Activated CD8-positive, alpha-beta T cell treated with anti-CD3 and anti-CD28 coated beads for 36 hours (primary cell): Measurements from ENCODE around the gene USP9Y. TPM values are rescaled to one million over a fixed set of nuclear protein-coding genes. Genes with fewer than 3 reads are reported as not detected.
"Not testable (repeated sequence)": the region's sequence is repeated elsewhere in the genome, so short reads cannot be mapped to it uniquely, and the experiment has no call there.

ENCODE experiments used
- ATAC-seq: fragments of 200-7000 bp; cut with Tn5 transposase; one replicate; pipeline ENCODE4 v1.10.0; 2021; ENCODE audit warnings: mild to moderate bottlenecking, moderate library complexity
- CTCF ChIA-PET: fragments of 350-600 bp; sonication (Branson Sonifier 250); formaldehyde crosslinking; loops from one replicate; lab custom pipeline; 2021; ENCODE audit warnings: antibody characterized with exemption; lab: Charles Lee
- POLR2A ChIA-PET: fragments of 350-600 bp; sonication (Branson Sonifier 250); formaldehyde crosslinking; loops from one replicate; lab custom pipeline; 2021; ENCODE audit warnings: antibody characterized with exemption; lab: Charles Lee
- DNase-seq: peaks from one replicate; pipeline ENCODE4 v3.0.0-alpha.2; 2020
- H3K27ac Mint-ChIP-seq: one replicate; pipeline ENCODE4 v1.8.0; 2021; ENCODE audit warnings: mild to moderate bottlenecking, mixed read lengths
- H3K27me3 Mint-ChIP-seq: one replicate; pipeline ENCODE4 v1.8.0; 2021; ENCODE audit warnings: mixed read lengths
- H3K36me3 Mint-ChIP-seq: one replicate; pipeline ENCODE4 v1.8.0; 2021; ENCODE audit warnings: low read depth, mixed read lengths
- H3K4me1 Mint-ChIP-seq: one replicate; pipeline ENCODE4 v1.8.0; 2021; ENCODE audit warnings: low read depth, mixed read lengths
- H3K4me3 Mint-ChIP-seq: one replicate; pipeline ENCODE4 v1.8.0; 2021; ENCODE audit warnings: mild to moderate bottlenecking, moderate library complexity, mixed read lengths
- H3K9me3 Mint-ChIP-seq: one replicate; pipeline ENCODE4 v1.8.0; 2021; ENCODE audit warnings: mixed read lengths
- intact Hi-C: fragments of 100-400 bp; cut with micrococcal nuclease; formaldehyde crosslinking; loops from one replicate; pipeline ENCODE4 v1.10.0; 2022
- total RNA-seq, 2 experiments: library from RNA; stranded (reverse); gene quantifications; one replicate each; pipeline ENCODE4 v1.2.3, GENCODE V29; 2021
- TF ChIP-seq, protein P1 (sequence below): fragments of 200-600 bp; IDR thresholded peaks from one replicate; pipeline ENCODE4 v1.8.0; 2022; ENCODE audit warnings: antibody characterized with exemption, mild to moderate bottlenecking

USP9Y gene
- total RNA-seq: 10 to 100 TPM; 14.6 TPM

- TF ChIP-seq, protein P1, sequence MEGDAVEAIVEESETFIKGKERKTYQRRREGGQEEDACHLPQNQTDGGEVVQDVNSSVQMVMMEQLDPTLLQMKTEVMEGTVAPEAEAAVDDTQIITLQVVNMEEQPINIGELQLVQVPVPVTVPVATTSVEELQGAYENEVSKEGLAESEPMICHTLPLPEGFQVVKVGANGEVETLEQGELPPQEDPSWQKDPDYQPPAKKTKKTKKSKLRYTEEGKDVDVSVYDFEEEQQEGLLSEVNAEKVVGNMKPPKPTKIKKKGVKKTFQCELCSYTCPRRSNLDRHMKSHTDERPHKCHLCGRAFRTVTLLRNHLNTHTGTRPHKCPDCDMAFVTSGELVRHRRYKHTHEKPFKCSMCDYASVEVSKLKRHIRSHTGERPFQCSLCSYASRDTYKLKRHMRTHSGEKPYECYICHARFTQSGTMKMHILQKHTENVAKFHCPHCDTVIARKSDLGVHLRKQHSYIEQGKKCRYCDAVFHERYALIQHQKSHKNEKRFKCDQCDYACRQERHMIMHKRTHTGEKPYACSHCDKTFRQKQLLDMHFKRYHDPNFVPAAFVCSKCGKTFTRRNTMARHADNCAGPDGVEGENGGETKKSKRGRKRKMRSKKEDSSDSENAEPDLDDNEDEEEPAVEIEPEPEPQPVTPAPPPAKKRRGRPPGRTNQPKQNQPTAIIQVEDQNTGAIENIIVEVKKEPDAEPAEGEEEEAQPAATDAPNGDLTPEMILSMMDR: no peak
- Mint-ChIP-seq H3K4me3 (no peak within 1 kb of the TSS), H3K27me3 (no peaks in the 10 kb centered on the region), H3K36me3 (peaks cover 64% of the 10 kb centered on the region), H3K4me1 (peaks cover 7% of the 10 kb centered on the region), H3K27ac (no peak within 1 kb of the TSS), H3K9me3 (peaks cover 15% of the 10 kb centered on the region)
- ChIA-PET CTCF (no interaction called here), POLR2A (no interaction called here)
- intact Hi-C loops: no loop called here
- ATAC-seq (no peak), DNase-seq (no peak)
These were observed at the start of gene USP9Y for GRCh38 chrY:12701181-12701695. TSS of gene USP9Y (plus strand) at chrY:12701231. CDS start at chrY:12709448, 8,217 bp downstream.

- ATAC-seq (no peak), DNase-seq (no peak)
- ChIA-PET CTCF (no interaction called here), POLR2A (no interaction called here)
- no peak overlapping the region for H3K4me3 Mint-ChIP-seq
- no peaks in the 10 kb centered on the region for H3K36me3 Mint-ChIP-seq
- no peaks in the 10 kb centered on the region for H3K9me3 Mint-ChIP-seq
- no peak overlapping the region for H3K27ac Mint-ChIP-seq
- no peaks in the 10 kb centered on the region for H3K27me3 Mint-ChIP-seq
- intact Hi-C loops: no loop called here
- TF ChIP-seq, protein P1: no peak
- no peaks in the 10 kb centered on the region for H3K4me1 Mint-ChIP-seq
These were observed 49.4 kb upstream of the USP9Y start for GRCh38 chrY:12651621-12652036.

DNA sequence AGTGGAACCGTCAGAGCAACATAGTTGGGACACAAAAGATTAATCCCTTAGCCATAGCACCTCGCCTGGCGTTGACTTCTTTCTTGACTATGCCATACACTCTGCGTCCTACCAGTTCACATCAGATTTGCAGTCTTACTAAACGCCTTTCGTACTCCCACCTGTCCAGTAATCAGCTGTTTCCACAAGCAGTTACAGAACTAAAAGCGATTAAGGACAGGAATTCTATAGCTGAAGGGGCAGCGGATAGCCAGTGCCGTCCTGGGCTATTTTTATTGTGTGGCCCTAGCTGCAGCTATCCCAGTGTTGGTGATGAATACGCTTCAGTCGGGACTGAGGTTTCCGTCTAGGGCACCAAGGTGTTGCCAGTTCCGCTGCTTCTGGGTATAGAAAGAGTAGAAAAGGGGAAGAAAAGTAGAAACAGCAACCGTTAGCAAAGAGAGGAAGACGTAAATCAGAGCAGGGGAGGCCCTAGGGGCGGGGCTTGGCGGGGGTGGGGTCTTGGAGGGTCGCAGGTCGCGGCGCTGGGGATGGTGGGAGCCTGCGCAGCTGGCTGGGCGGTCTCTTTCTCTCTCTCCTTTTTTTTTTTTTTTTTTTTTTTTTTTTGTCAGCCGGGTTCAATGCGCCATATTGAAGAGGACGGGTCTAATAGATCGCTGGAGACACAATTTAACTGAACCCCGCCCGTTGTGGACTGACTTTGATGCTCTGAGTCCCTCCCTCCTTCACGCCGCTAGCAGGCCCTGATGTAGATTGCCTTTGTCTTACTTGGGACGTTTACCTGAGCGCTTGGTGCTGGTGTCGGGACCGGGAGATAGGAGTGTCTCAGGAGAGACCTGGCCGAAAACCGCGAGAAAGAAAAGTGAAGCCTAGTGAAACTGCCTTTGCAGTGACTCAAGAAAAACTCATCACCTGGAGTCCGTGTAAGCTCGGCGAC lies 39.0 kb upstream of the USP9Y start:
- Mint-ChIP-seq H3K27ac (peak overlapping the region; percentile 99), H3K36me3 (peaks cover 23% of the 10 kb centered on the region), H3K27me3 (no peaks in the 10 kb centered on the region), H3K4me3 (peak overlapping the region; percentile 92), H3K9me3 (no peaks in the 10 kb centered on the region), H3K4me1 (peaks cover 11% of the 10 kb centered on the region)
- TF ChIP-seq, protein P1: no peak
- ChIA-PET POLR2A (interaction anchor here (0.6 to 0.8 kb wide), 3 partner anchors 68 to 182 kb away, joined by 3 to 4 read pairs (median 3); no protein-coding TSS in a partner anchor), CTCF (no interaction called here)
- peak; percentile 85 for DNase-seq
- intact Hi-C loops: loop anchor here (10.0 kb wide), 1 partner anchor 243 kb away; the partner anchor contains the start of gene DDX3Y
- ATAC-seq: peak; percentile 84

DNA sequence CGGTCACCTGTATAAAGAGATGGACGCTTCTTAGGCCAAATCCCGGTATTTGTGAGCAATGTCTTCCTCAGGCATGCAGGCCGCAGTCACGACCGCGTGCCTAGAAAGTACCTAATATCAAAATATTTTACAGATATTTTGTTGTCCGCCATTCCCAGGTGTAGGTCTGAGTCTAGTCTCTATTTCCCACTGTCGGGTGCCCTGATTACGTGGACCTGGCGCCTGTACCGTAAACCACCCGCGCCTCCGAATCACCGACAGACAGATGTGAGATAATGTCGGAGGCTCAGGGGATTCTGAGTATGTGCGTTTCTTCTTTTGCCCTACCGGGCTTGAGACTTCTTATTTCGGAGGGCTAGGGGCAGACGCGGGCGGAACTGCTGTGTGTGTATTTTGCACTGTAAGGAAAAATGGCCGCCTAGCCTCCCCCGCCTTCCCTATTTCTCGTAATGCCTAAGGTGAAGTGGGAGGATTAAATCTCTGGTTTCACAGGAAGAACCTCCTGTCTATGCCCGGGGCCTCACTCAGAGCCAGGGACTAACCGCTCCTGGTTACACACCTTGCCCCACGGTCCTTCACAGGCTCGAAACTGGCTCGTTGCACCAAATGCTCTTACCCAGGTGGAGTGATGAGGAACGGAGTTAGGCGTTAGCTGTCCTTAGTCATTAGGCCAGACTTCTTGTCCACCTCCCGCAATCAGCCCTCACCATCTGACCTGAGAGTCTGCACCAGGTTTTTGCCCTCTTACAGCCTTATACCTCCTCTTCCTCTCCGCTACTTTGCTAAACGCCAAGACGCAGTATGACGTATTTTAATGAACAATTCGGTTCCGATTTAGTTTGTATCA lies 38.1 kb upstream of the USP9Y start:
- ChIA-PET POLR2A (interaction anchor here (0.6 to 0.8 kb wide), 3 partner anchors 69 to 183 kb away, joined by 3 to 4 read pairs (median 3); no protein-coding TSS in a partner anchor), CTCF (no interaction called here)
- Mint-ChIP-seq H3K36me3 (peaks cover 23% of the 10 kb centered on the region), H3K9me3 (no peaks in the 10 kb centered on the region), H3K4me3 (peak overlapping the region; percentile 92), H3K4me1 (peaks cover 16% of the 10 kb centered on the region), H3K27ac (peak overlapping the region; percentile 99), H3K27me3 (no peaks in the 10 kb centered on the region)
- peak; percentile 59 for ATAC-seq
- DNase-seq: peak; percentile 71
- intact Hi-C loops: loop anchor here (10.0 kb wide), 1 partner anchor 242 kb away; the partner anchor contains the start of gene DDX3Y
- TF ChIP-seq, protein P1: no peak

DNA sequence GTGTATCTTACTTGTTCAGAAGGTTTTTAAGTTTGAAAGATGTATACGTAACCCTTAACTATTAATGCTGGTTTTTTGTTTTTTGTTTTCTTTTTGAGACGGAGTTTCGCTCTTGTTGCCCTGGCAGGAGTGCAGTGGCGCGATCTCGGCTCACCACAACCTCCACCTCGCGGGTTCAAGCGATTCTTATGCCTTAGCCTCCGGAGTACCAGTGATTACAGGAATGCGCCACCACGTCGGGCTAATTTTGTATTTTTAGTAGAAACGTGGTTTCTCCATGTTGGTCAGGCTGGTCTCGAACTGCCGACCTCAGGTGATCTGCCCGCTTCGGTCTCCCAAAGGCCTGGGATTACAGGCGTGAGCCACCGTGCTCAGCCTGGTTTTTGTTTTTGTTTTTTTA lies 37.2 kb upstream of the USP9Y start:
- H3K27me3 Mint-ChIP-seq, H3K9me3 Mint-ChIP-seq, CTCF ChIA-PET, ATAC-seq, POLR2A ChIA-PET: not testable (repeated sequence)
- Mint-ChIP-seq H3K27ac (peak overlapping the region; percentile 99), H3K36me3 (peaks cover 25% of the 10 kb centered on the region), H3K4me3 (peak overlapping the region; percentile 92), H3K4me1 (peaks cover 23% of the 10 kb centered on the region)
- peak; percentile 16 for DNase-seq
- intact Hi-C loops: loop anchor here (10.0 kb wide), 1 partner anchor 241 kb away; the partner anchor contains the start of gene DDX3Y
